Gastroesophageal sphincter (tissue), 4 donors: Measurements from ENCODE around the gene CAPS. TPM values are rescaled to one million over a fixed set of nuclear protein-coding genes. Genes with fewer than 3 reads are reported as not detected.

Experiments used
- ATAC-seq: fragments of 150-250 bp; one replicate; pipeline ENCODE4 v1.9.1; 2016; ENCODE audit warnings: mild to moderate bottlenecking, moderate library complexity
- H3K27ac ChIP-seq, 4 donors: fragments of 200-600 bp; sonication (generic) in 3 of 4; 1 replicate in 3 of 4; 2 replicates in 1 of 4; pipeline ENCODE4 v1.5.1; 2016 to 2019
- H3K27me3 ChIP-seq: fragments of 200-600 bp; sonication (generic); one replicate; pipeline ENCODE4 v1.5.1; 2019
- H3K36me3 ChIP-seq, 2 donors: fragments of 200-600 bp; sonication (generic); one replicate each; pipeline ENCODE4 v1.5.1; 2019; ENCODE audit warnings: control low read depth in 1 of 2
- H3K4me1 ChIP-seq, 3 donors: fragments of 200-600 bp; sonication (generic); 1 replicate in 2 of 3; 2 replicates in 1 of 3; pipeline ENCODE4 v1.5.1; 2016 to 2019; ENCODE audit warnings: control low read depth in 2 of 3
- H3K4me3 ChIP-seq, 2 donors: fragments of 200-600 bp; sonication (generic); one replicate each; pipeline ENCODE4 v1.5.1; 2019; ENCODE audit warnings: mild to moderate bottlenecking in 1 of 2, moderate library complexity in 1 of 2
- H3K9me3 ChIP-seq, 3 donors: fragments of 200-600 bp; sonication (generic); one replicate each; pipeline ENCODE4 v1.5.1; 2017 to 2019; ENCODE audit warnings: control low read depth in 2 of 3
- EP300 ChIP-seq: sonication (generic); formaldehyde crosslinking; IDR thresholded peaks from one replicate; pipeline ENCODE4 v1.6.1; 2017; ENCODE audit warnings: antibody characterized with exemption, mild to moderate bottlenecking
- POLR2A ChIP-seq, 2 donors: fragments of 450-650 bp; IDR thresholded peaks; one replicate each; pipeline ENCODE4 v1.6.1; 2017; ENCODE audit warnings: antibody characterized with exemption in 2 of 2, mild to moderate bottlenecking in 2 of 2, moderate library complexity in 1 of 2
- POLR2AphosphoS5 ChIP-seq: sonication (generic); formaldehyde crosslinking; IDR thresholded peaks from one replicate; pipeline ENCODE4 v1.6.1; 2017; ENCODE audit warnings: antibody characterized with exemption
- WGBS, 2 donors: methylation state at CpG; one replicate each; pipeline ENCODE4 v1.1.5; 2018; ENCODE audit warnings: low coverage in 1 of 2; 5-methylcytosine and 5-hydroxymethylcytosine counted together
- total RNA-seq, 4 donors: library from RNA; depleted of rRNA; stranded (reverse); fragments of >200 nt; gene quantifications; one replicate each; pipeline ENCODE4 v1.1.0, GENCODE V29; 2016
- TF ChIP-seq, protein P1 (sequence below), 4 experiments: fragments of 200-600 bp in 2 of 4; fragments of 450-650 bp in 2 of 4; sonication (generic) in 1 of 4; IDR thresholded peaks; one replicate each; pipeline ENCODE4 v1.5.1; 2017 to 2019; ENCODE audit warnings: antibody characterized with exemption in 4 of 4, mild to moderate bottlenecking in 2 of 4, moderate library complexity in 2 of 4

Gene CAPS
- total RNA-seq, 4 donors from 2014 or later: 10.0 to 19.6 (median 15.2) TPM

DNA sequence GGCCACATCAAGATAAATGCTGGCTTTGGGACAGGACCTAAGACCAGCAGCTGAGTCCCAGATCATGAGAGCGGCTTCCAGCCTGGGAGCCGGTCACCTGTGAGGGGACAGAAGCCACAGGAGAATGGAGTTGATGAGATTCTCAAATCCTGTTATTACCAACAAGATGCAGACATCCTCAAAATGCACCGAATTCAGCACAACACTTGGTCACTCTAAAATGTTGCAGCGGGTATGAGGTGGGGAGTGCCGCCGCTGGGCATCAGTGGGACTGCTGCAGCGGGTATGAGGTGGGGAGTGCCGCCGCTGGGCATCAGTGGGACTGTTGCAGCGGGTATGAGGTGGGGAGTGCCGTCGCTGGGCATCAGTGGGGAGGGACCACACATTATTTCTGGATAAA, 42.7 kb downstream of the CAPS start:
- Histone ChIP-seq H3K9me3 (no peaks in the 10 kb centered on the region), H3K4me3 (no peak overlapping the region), H3K4me1 (peaks cover 21 to 100% (median 64%) of the 10 kb centered on the region in 3 donors), H3K27me3 (no peaks in the 10 kb centered on the region), H3K27ac (peak overlapping the region in 3 of 4 donors; percentile 76 to 86 (median 84)), H3K36me3 (peaks cover 0 to 4% of the 10 kb centered on the region in 2 donors)
- TF ChIP-seq EP300 (no peak), POLR2AphosphoS5 (no peak), POLR2A (IDR thresholded peaks at IDR 0.05) (no peak)
- TF ChIP-seq, protein P1, sequence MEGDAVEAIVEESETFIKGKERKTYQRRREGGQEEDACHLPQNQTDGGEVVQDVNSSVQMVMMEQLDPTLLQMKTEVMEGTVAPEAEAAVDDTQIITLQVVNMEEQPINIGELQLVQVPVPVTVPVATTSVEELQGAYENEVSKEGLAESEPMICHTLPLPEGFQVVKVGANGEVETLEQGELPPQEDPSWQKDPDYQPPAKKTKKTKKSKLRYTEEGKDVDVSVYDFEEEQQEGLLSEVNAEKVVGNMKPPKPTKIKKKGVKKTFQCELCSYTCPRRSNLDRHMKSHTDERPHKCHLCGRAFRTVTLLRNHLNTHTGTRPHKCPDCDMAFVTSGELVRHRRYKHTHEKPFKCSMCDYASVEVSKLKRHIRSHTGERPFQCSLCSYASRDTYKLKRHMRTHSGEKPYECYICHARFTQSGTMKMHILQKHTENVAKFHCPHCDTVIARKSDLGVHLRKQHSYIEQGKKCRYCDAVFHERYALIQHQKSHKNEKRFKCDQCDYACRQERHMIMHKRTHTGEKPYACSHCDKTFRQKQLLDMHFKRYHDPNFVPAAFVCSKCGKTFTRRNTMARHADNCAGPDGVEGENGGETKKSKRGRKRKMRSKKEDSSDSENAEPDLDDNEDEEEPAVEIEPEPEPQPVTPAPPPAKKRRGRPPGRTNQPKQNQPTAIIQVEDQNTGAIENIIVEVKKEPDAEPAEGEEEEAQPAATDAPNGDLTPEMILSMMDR (IDR thresholded peaks at IDR 0.05): no peak
- ATAC-seq: no peak
- WGBS, 2 donors: 79% methylated on average over 7 of the region's 12 CpGs; no CpG with 5 or more reads in 1 of the 2 donors

DNA sequence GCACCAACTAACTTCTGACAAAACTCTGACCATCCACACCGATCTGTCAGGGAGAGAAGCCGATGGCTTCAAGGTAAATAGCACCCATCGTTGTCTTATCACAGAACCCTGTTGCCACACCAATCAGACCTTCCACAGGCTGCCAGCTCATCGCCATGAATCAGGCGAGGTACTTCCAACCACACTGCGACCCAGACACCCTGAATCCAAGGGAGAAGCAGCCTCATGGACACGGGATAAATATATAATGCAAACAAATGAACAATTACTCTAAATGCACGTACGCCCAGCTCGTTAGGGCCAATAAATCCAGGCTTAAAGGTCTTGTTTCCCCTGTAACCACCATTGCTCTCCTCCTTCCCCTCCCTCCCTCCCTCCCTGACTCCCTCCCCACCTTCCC, 43.1 kb downstream of the CAPS start:
- WGBS, 2 donors: 40 to 61% methylated on average over 1 to 10 of the region's 10 CpGs
- Histone ChIP-seq H3K36me3 (peaks cover 0 to 4% of the 10 kb centered on the region in 2 donors), H3K27ac (peak overlapping the region in 3 of 4 donors; percentile 76 to 86 (median 84)), H3K9me3 (no peaks in the 10 kb centered on the region), H3K27me3 (no peaks in the 10 kb centered on the region), H3K4me1 (peaks cover 18 to 100% (median 64%) of the 10 kb centered on the region in 3 donors), H3K4me3 (no peak overlapping the region)
- TF ChIP-seq POLR2AphosphoS5 (no peak), EP300 (no peak), POLR2A (IDR thresholded peaks at IDR 0.05) (no peak)
- TF ChIP-seq, protein P1 (IDR thresholded peaks at IDR 0.05): no peak
- no peak for ATAC-seq

- no peaks in the 10 kb centered on the region for H3K27me3 ChIP-seq
- no peak for ATAC-seq
- TF ChIP-seq, protein P1 (IDR thresholded peaks at IDR 0.05): no peak
- TF ChIP-seq POLR2AphosphoS5: no peak
- TF ChIP-seq EP300: no peak
- TF ChIP-seq POLR2A (IDR thresholded peaks at IDR 0.05): no peak
- peak overlapping the region in 3 of 4 donors; percentile 84 to 89 (median 86) for H3K27ac ChIP-seq
- no peaks in the 10 kb centered on the region for H3K9me3 ChIP-seq
- peaks cover 0 to 4% of the 10 kb centered on the region in 2 donors for H3K36me3 ChIP-seq
- no peak overlapping the region for H3K4me3 ChIP-seq
- H3K4me1 ChIP-seq: peaks cover 9 to 100% (median 63%) of the 10 kb centered on the region in 3 donors
- 82 to 89% methylated on average over 11 of the region's 21 CpGs for WGBS, 2 donors
Measured at GRCh38 chr19:5958074-5958850, 44.2 kb downstream of the CAPS start.

DNA sequence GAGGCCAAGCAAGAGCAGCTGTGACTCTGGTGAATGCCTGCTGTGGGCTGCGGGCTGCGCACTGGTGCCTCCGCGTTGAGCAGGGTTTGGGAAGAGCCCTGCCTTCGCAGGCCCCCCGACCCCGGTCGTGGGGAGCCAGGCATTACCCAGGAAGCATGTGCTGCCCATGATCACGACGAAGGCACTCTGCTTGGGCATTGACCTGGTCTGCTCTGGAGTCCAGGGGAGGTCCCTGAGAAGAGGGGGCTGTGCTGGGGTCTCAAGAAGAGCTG, 44.7 kb downstream of the CAPS start:
- H3K27ac ChIP-seq: peak overlapping the region in 3 of 4 donors; percentile 83 to 89 (median 84)
- ATAC-seq: no peak
- no peak for TF ChIP-seq POLR2AphosphoS5
- TF ChIP-seq, protein P1 (IDR thresholded peaks at IDR 0.05): no peak
- TF ChIP-seq POLR2A (IDR thresholded peaks at IDR 0.05): no peak
- no peak for TF ChIP-seq EP300
- peaks cover 5 to 100% (median 59%) of the 10 kb centered on the region in 3 donors for H3K4me1 ChIP-seq
- WGBS, 2 donors: 60% methylated on average over 1 of the region's 10 CpGs; no CpG with 5 or more reads in 1 of the 2 donors
- no peaks in the 10 kb centered on the region for H3K27me3 ChIP-seq
- peaks cover 0 to 4% of the 10 kb centered on the region in 2 donors for H3K36me3 ChIP-seq
- H3K4me3 ChIP-seq: no peak overlapping the region
- no peaks in the 10 kb centered on the region for H3K9me3 ChIP-seq
